ENCODE measurements around the gene LPIN1. TPM values are rescaled to one million over a fixed set of nuclear protein-coding genes. Genes with fewer than 3 reads are reported as not detected.
A peak's percentile ranks its signal among the peaks of the same experiment; 100 is the strongest.

The LPIN1 gene
- 10 to 100 TPM; 68.6 to 92.9 TPM for total RNA-seq

GRCh38 chr2:11746376-11746806, at the start of gene LPIN1:
Gene LPIN1 (plus strand): TSS chr2:11746632. CDS start chr2:11765542, 18,910 bp downstream.
- DNase-seq (ENCODE audit: low spot score in 2 of 2) (peak; percentile 85 to 86), ATAC-seq (peak; percentile 60 to 72)
- Mint-ChIP-seq H3K9me3 (no peaks in the 10 kb centered on the region), H3K27ac (peak within 1 kb of the TSS; percentile 89 to 97), H3K36me3 (peaks cover 14 to 19% of the 10 kb centered on the region in 2 donors)

- ATAC-seq: no peak
- H3K36me3 Mint-ChIP-seq: no peaks in the 10 kb centered on the region
- no peak overlapping the region for H3K27ac Mint-ChIP-seq
- DNase-seq (ENCODE audit: low spot score in 2 of 2): no peak
- H3K9me3 Mint-ChIP-seq: no peaks in the 10 kb centered on the region
These were observed 49.7 kb upstream of the LPIN1 start for GRCh38 chr2:11696736-11697102.

- H3K27ac Mint-ChIP-seq: no peak overlapping the region
- no peaks in the 10 kb centered on the region for H3K36me3 Mint-ChIP-seq
- DNase-seq (ENCODE audit: low spot score in 2 of 2) (no peak), ATAC-seq (peak in 1 of 2 donors; percentile 38)
- H3K9me3 Mint-ChIP-seq: no peaks in the 10 kb centered on the region
These were observed 49.1 kb upstream of the LPIN1 start for GRCh38 chr2:11697103-11697871.

GRCh38 chr2:11698009-11698922, 48.2 kb upstream of the LPIN1 start:
- no peak for ATAC-seq
- DNase-seq (ENCODE audit: low spot score in 2 of 2): no peak
- H3K27ac Mint-ChIP-seq: no peak overlapping the region
- no peaks in the 10 kb centered on the region for H3K9me3 Mint-ChIP-seq
- no peaks in the 10 kb centered on the region for H3K36me3 Mint-ChIP-seq

- no peaks in the 10 kb centered on the region for H3K36me3 Mint-ChIP-seq
- H3K27ac Mint-ChIP-seq: no peak overlapping the region
These were observed 46.5 kb upstream of the LPIN1 start for GRCh38 chr2:11699686-11700670.

GRCh38 chr2:11701206-11701605, 45.2 kb upstream of the LPIN1 start:
- H3K27ac Mint-ChIP-seq: no peak overlapping the region
- H3K9me3 Mint-ChIP-seq: peaks cover 3 to 4% of the 10 kb centered on the region in 2 donors
- H3K36me3 Mint-ChIP-seq: no peaks in the 10 kb centered on the region
- DNase-seq (ENCODE audit: low spot score in 2 of 2) (no peak), ATAC-seq (no peak)

More at GRCh38 chr2:11699686-11700670, 46.5 kb upstream of the LPIN1 start:
- H3K9me3 Mint-ChIP-seq: no peaks in the 10 kb centered on the region
- DNase-seq (ENCODE audit: low spot score in 2 of 2) (no peak), ATAC-seq (no peak)

GRCh38 chr2:11701751-11702301, 44.6 kb upstream of the LPIN1 start:
- ATAC-seq (peak in 1 of 2 donors; percentile 65), DNase-seq (ENCODE audit: low spot score in 2 of 2) (no peak)
- Mint-ChIP-seq H3K27ac (no peak overlapping the region), H3K9me3 (peaks cover 3 to 6% of the 10 kb centered on the region in 2 donors), H3K36me3 (no peaks in the 10 kb centered on the region)

GRCh38 chr2:11702946-11703345, 43.5 kb upstream of the LPIN1 start:
- ATAC-seq: no peak
- H3K27ac Mint-ChIP-seq: no peak overlapping the region

GRCh38 chr2:11703700-11704099, 42.7 kb upstream of the LPIN1 start:
- peaks cover 3 to 6% of the 10 kb centered on the region in 2 donors for H3K9me3 Mint-ChIP-seq

More at GRCh38 chr2:11702946-11703345, 43.5 kb upstream of the LPIN1 start:
- Mint-ChIP-seq H3K9me3 (peaks cover 3 to 6% of the 10 kb centered on the region in 2 donors), H3K36me3 (no peaks in the 10 kb centered on the region)
- DNase-seq (ENCODE audit: low spot score in 2 of 2): no peak

GRCh38 chr2:11705063-11705462, 41.4 kb upstream of the LPIN1 start:
- Mint-ChIP-seq H3K9me3 (peaks cover 3 to 6% of the 10 kb centered on the region in 2 donors), H3K36me3 (no peaks in the 10 kb centered on the region), H3K27ac (peak overlapping the region in 1 of 2 donors; percentile 1)
- DNase-seq (ENCODE audit: low spot score in 2 of 2) (no peak), ATAC-seq (no peak)

More at GRCh38 chr2:11703700-11704099, 42.7 kb upstream of the LPIN1 start:
- ATAC-seq (no peak), DNase-seq (ENCODE audit: low spot score in 2 of 2) (no peak)
- Mint-ChIP-seq H3K27ac (no peak overlapping the region), H3K36me3 (no peaks in the 10 kb centered on the region)

- no peak for ATAC-seq
- H3K36me3 Mint-ChIP-seq: no peaks in the 10 kb centered on the region
- DNase-seq (ENCODE audit: low spot score in 2 of 2): no peak
- H3K9me3 Mint-ChIP-seq: peaks cover 3 to 6% of the 10 kb centered on the region in 2 donors
- no peak overlapping the region for H3K27ac Mint-ChIP-seq
These were observed 40.7 kb upstream of the LPIN1 start for GRCh38 chr2:11705711-11706110.

GRCh38 chr2:11708106-11708505, 38.3 kb upstream of the LPIN1 start:
- DNase-seq (ENCODE audit: low spot score in 2 of 2) (no peak), ATAC-seq (no peak)
- peaks cover 3 to 6% of the 10 kb centered on the region in 2 donors for H3K9me3 Mint-ChIP-seq
- no peak overlapping the region for H3K27ac Mint-ChIP-seq
- no peaks in the 10 kb centered on the region for H3K36me3 Mint-ChIP-seq

GRCh38 chr2:11709293-11709692, 37.1 kb upstream of the LPIN1 start:
- Mint-ChIP-seq H3K36me3 (no peaks in the 10 kb centered on the region), H3K9me3 (peaks cover 3 to 6% of the 10 kb centered on the region in 2 donors), H3K27ac (no peak overlapping the region)
- DNase-seq (ENCODE audit: low spot score in 2 of 2) (no peak), ATAC-seq (no peak)

- DNase-seq (ENCODE audit: low spot score in 2 of 2) (no peak), ATAC-seq (no peak)
- Mint-ChIP-seq H3K27ac (no peak overlapping the region), H3K36me3 (no peaks in the 10 kb centered on the region), H3K9me3 (peaks cover 3 to 6% of the 10 kb centered on the region in 2 donors)
These were observed 36.2 kb upstream of the LPIN1 start for GRCh38 chr2:11710210-11710609.

- DNase-seq (ENCODE audit: low spot score in 2 of 2): no peak
- Mint-ChIP-seq H3K36me3 (no peaks in the 10 kb centered on the region), H3K9me3 (peaks cover 0 to 6% of the 10 kb centered on the region in 2 donors), H3K27ac (no peak overlapping the region)
- ATAC-seq: no peak
These were observed 35.6 kb upstream of the LPIN1 start for GRCh38 chr2:11710632-11711353.

Measured in activated naive CD4-positive, alpha-beta T cell treated with anti-CD3 and anti-CD28 coated beads, Interleukin-2, amount 50 U/mL, for 72 hours (primary cell).